GM12891 (cell line): ENCODE data around the gene SLC35E2B.
"Not testable (repeated sequence)": the region's sequence is repeated elsewhere in the genome, so short reads cannot be mapped to it uniquely, and the experiment has no call there.

Experiments
- POLR2A ChIP-seq: IDR thresholded peaks from 2 replicates; pipeline ENCODE4 v1.6.1; 2011; ENCODE audit warnings: low read depth, low read length, control low read depth
- POLR2AphosphoS5 ChIP-seq: IDR thresholded peaks from 2 replicates; pipeline ENCODE4 v1.6.1; 2011; ENCODE audit warnings: low read depth, low read length, control low read depth
- SPI1 ChIP-seq: IDR thresholded peaks from 2 replicates; pipeline ENCODE4 v1.6.1; 2011; ENCODE audit warnings: low read depth, low read length, control low read depth
- TAF1 ChIP-seq: IDR thresholded peaks from 2 replicates; pipeline ENCODE4 v1.6.1; 2011; ENCODE audit warnings: low read depth, low read length, control low read depth

- not testable (repeated sequence) for TF ChIP-seq POLR2A, POLR2AphosphoS5, TAF1, SPI1
Measured at GRCh38 chr1:1675218-1675617, 17.4 kb downstream of the SLC35E2B start.
